IPS-18c (cell line): Measurements from ENCODE around the gene FARSB.

Experiments used
- H3K4me3 ChIP-seq: 2 replicates; pipeline ENCODE4 v1.7.0; 2013; ENCODE audit warnings: low read depth, mild to moderate bottlenecking, low read length, moderate library complexity; ENCODE audit not compliant: insufficient read depth
- H3K9me3 ChIP-seq: one replicate; pipeline ENCODE4 v1.6.1; 2013; ENCODE audit warnings: mild to moderate bottlenecking, low read length, moderate library complexity; ENCODE audit not compliant: control insufficient read depth, insufficient read depth

Gene FARSB

DNA sequence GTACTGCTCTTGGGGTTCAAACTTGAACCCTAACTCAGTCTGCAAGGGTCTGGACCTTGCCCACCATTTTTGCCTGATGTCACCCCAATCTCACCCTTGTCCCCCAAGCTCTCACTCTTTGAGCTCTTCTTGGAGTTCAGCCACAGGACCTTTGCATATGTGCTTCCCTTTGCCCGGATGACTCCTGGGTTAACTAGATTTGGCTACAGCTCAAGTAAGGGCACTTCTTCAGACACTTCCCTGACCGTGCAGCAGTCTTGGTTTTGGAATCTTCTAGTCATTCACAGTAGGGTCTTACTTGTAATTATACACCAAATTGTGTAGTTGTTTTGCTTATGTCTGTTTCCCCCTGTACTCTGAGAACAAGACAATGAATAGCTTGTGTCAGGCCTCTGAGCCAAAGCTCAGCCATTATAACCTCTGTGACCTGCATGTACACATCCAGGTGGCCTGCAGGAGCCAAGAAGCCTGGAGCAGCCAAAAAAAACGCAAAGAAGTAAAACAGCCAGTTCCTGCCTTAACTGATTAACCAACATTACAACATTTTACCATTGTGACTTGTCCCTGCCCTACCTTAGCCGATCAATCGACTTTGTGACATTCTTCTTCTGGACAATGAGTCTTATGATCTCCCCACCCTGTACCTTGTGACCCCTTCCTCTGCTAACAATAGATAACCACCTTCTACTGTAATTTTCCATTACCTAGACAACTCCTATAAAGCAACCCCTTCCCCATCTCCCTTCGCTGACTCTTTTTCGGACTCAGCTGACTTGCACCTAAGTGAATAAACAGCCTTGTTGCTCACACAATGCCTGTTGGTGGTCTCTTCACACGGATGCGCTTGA lies 14.5 kb upstream of the FARSB start:
- Histone ChIP-seq H3K9me3 (no peaks in the 10 kb centered on the region), H3K4me3 (no peak overlapping the region; the same call in 1 of the 2 replicates)

DNA sequence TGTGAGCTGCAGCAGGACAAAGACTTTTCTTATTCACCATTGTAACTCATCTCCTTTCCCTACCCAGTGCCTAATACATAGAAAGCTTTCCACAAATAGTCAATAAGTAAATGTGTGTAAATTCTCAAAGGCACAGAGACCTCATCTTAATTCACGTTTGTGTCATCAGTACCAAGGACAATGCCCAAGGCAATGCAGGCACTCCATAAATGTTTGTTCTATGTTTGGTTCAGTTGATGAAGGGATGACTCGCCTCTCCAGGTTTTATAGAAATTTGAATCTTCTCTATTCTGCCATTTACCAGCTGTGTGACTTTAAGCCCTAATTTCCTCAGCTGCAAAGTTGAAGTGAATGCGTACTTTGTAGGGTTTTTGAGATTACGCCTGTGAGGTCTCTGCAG lies 13.5 kb upstream of the FARSB start:
- Histone ChIP-seq H3K9me3 (no peaks in the 10 kb centered on the region), H3K4me3 (no peak overlapping the region)

DNA sequence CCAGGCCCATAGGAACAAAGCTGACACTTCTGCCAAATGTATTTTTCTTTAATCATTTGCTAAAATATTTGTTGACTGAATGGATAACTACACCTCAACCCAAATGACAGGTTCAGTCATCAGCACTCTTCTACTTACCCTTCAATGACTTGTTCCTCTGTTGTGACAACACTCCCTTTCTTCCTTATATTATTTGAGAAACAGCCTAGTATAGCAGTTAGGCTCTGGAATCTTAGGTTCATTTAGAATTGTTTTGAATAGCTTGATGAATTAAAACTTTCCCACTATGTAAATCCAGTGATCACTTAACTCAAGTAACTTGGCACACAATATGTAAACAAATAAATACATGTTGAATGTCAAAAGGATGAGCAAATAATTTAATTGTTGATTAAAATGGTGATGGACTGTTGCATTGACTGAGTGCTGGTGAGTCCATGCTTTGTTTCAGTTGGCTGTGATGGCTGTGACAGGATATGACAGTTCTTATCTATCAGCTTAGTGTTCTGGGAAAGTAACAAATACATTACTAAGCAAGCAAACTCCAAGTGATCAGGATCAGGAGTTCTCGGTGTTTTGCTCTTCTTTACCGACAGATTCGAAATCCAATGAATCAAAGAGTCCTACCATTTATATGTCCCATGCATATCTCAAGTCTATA lies 12.7 kb upstream of the FARSB start:
- Histone ChIP-seq H3K9me3 (no peaks in the 10 kb centered on the region), H3K4me3 (no peak overlapping the region)

GRCh38 chr2:222663479-222663878 lies 7.6 kb upstream of the FARSB start:
- Histone ChIP-seq H3K9me3 (peaks cover 2% of the 10 kb centered on the region), H3K4me3 (no peak overlapping the region)

DNA sequence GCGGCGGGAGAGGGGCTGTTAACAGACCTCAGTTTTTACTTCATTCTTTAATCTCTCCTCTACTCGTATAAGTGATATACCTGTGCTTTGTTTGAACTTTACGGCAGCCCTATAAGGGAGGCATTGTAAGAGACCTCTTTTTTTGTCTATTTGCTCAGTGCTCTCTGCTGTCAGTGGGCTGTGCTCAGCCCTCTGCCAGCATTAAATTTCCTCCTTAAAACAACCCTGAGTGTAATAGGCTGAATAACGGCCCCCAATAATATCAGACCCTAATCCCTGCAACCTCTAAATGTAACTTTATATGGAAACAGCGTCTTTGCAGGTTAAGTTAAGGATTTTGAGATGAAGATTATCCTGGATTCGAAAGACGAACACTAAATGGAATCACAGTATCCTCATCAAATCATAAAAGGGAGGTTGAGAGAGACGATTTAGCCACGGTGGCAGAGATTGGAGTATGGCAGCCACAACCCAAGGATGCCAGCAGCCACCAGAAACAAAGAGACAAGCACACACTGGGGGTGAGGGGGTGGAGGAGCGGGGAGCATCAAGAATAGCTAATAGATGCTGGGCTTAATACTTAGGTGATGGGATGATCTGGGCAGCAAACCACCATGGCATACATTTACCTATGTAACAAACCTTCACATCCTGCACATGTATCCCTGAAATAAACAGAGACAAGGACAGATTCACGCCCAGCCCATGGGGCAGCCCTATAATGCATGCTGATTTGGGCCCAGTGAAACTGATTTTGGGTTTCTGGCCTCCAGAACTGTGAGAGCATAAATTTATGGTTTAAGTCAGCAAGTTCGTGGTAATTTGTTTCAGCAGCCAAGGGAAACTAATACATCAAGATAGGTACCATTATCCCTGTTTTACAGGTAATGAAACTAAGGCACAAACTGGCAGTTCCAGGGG lies 894 bp upstream of the FARSB start:
- H3K9me3 ChIP-seq: peaks cover 2% of the 10 kb centered on the region
- H3K4me3 ChIP-seq: peak overlapping the region; percentile 84

- Histone ChIP-seq H3K9me3 (peaks cover 4% of the 10 kb centered on the region), H3K4me3 (no peak overlapping the region)
These were observed 2.6 kb downstream of the FARSB start for GRCh38 chr2:222653280-222653679.

DNA sequence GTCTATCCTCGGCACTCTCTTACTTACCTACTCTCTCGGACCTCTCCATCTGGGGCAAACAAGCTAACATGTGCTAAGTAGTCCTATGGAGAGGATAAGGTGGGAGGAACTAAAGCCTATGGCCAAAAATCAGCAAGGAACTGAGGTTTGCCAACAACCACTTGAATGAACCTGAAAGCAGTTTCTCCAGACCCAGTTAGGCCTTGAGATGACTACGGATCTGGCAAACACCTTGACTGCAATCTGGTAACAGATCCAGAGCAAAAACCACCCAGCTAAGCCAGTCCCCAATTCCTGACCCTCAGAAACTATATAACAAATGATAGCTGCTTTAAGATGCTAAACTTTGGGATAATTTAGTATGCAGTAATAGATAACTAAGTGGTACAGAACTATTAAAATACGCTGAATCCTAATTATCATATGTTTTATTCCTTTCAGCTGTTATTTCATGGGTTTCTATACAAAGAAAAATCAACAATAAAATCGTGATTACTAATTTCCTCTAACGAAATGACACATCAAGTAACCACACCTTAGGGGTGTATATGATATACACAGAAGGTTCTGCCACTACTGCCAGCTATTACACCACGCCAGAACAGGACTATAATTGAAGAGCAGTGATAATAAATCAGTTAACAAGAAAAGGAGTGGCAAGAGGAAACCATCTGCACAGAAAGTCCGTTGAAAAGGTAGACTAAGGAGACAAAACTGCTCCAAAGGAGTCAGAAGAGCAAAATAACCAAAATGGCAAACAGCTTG lies 3.2 kb downstream of the FARSB start:
- no peak overlapping the region for H3K4me3 ChIP-seq
- peaks cover 4% of the 10 kb centered on the region for H3K9me3 ChIP-seq

- Histone ChIP-seq H3K9me3 (peaks cover 4% of the 10 kb centered on the region), H3K4me3 (no peak overlapping the region)
These were observed 4.0 kb downstream of the FARSB start for GRCh38 chr2:222651718-222652418.

GRCh38 chr2:222649801-222650200 lies 6.1 kb downstream of the FARSB start:
- no peak overlapping the region for H3K4me3 ChIP-seq
- H3K9me3 ChIP-seq: peaks cover 4% of the 10 kb centered on the region

GRCh38 chr2:222646008-222646407 lies 9.9 kb downstream of the FARSB start:
- Histone ChIP-seq H3K4me3 (no peak overlapping the region), H3K9me3 (peaks cover 4% of the 10 kb centered on the region)

DNA sequence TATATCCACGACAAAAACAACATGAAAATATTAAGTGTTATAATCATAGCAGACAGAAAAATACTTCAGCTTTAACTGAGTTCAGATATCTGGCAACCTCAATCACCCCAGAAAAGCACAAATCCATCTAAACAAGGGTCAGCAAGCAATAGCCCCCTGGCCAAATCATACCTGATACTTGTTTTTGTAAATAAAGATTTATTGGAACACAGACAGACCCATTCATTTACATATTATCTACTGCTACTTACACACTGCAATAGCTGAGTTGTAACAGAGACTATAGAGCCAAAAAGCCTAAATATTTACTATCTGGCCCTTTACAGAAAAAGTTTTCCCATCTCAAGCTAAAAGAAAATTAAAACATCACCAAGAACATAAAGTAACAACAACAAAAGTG lies 12.8 kb downstream of the FARSB start:
- Histone ChIP-seq H3K4me3 (no peak overlapping the region), H3K9me3 (no peaks in the 10 kb centered on the region)

GRCh38 chr2:222641336-222641735 lies 14.6 kb downstream of the FARSB start:
- Histone ChIP-seq H3K4me3 (no peak overlapping the region), H3K9me3 (no peaks in the 10 kb centered on the region)

- no peak overlapping the region for H3K4me3 ChIP-seq
- no peaks in the 10 kb centered on the region for H3K9me3 ChIP-seq
These were observed 18.8 kb downstream of the FARSB start for GRCh38 chr2:222637067-222637466.

DNA sequence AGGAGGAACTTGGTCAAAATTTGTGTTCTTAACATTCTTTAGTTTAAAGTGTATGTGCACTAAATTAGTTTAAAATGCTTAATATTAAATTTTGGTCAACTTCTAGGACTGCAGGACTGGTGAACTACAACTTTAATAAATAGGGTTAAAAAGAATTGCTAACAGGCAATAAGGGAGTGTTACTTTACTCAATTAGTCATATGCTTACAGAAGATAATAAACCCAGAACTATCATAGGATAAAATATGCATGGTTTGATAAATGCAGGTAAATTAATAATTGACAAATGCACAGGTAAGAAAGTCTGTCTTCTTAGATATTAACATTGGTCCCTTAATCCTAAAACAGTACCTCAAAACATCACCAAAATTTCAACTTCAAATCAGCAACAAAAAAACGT lies 20.6 kb downstream of the FARSB start:
- H3K9me3 ChIP-seq: no peaks in the 10 kb centered on the region
- no peak overlapping the region for H3K4me3 ChIP-seq

DNA sequence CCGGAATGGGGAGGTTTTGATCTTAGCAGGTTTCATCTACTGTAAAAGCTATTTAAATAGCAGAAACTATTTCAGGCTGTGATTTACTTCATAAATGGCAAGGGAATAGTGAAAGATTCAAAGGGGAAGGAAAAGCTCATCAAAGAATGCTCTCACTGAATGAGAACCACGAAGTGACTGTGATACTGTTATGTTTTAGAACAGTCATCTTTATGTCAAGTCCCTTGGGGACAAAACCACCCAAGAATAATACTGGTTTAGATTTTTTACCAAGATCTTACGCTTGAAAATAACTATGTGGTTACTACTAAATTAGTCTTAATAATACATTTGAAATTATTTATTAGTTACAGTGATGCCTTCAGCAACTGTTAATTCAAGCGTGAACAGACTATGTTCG lies 28.1 kb downstream of the FARSB start:
- no peaks in the 10 kb centered on the region for H3K9me3 ChIP-seq

GRCh38 chr2:222623756-222624309 lies 32.1 kb downstream of the FARSB start:
- no peaks in the 10 kb centered on the region for H3K9me3 ChIP-seq
- H3K4me3 ChIP-seq: no peak overlapping the region

More for the DNA sequence above, 28.1 kb downstream of the FARSB start:
- H3K4me3 ChIP-seq: no peak overlapping the region
